ENCODE data around the gene CCT7. TPM values are rescaled to one million over a fixed set of nuclear protein-coding genes. Genes with fewer than 3 reads are reported as not detected.

Gene CCT7
- total and polyA plus RNA-seq, 2 of the 8 experiments (the other 6 are each of a cell fraction or from before 2014, with no cell fraction given) = 440 to 474 TPM

DNA sequence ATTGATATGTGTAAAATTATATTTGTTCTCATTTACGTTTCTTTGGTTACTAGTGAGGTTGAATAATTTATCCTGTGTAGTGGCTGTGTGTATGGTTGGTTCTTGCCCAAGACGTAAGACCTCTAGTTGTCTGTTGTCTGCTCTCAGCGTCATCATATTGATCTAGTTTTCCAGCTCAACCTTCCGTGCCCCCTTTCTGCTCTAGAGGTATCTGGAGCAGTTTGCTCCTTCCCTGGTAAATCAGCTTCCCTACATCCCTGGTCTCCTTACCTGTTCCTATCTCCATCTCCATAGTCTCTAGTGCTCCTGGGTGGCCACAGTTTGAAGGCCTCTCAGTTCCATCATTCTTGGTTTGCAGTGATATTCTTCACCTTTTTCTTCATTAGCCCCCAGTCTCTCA lies 18.9 kb upstream of the CCT7 start:
- Histone ChIP-seq H3K79me1 (ENCODE audit: low read depth, low read length) (peaks cover 15% of the 10 kb centered on the region), H3K27ac (ENCODE audit: low read depth, low read length) (no peak overlapping the region), H4K91ac (replicated peaks; ENCODE audit: insufficient read length, low read length) (no peak overlapping the region), H3K23ac (ENCODE audit: insufficient read length) (no peak overlapping the region), H3K18ac (ENCODE audit: extremely low read depth, low read length) (no peak overlapping the region), H4K5ac (ENCODE audit: insufficient read length, low read depth, low read length) (no peak overlapping the region), H2BK15ac (ENCODE audit: low read length) (no peak overlapping the region), H4K8ac (ENCODE audit: extremely low read depth, insufficient read depth, low read length) (no peak overlapping the region), H3K36me3 (ENCODE audit: control insufficient read depth in 2 of 4, insufficient read depth in 4 of 4, low read length in 3 of 4) (peaks cover 0 to 2% (median 0%) of the 10 kb centered on the region in 4 experiments; a peak in 1 of 8 replicates), H3K27me3 (replicated peaks in 1 of 4; ENCODE audit: control insufficient read depth in 3 of 4, extremely low read depth in 1 of 4, insufficient read depth in 3 of 4, low read length in 3 of 4) (peaks cover 0 to 3% (median 0%) of the 10 kb centered on the region in 4 experiments; a peak in 1 of 7 replicates), H3K23me2 (ENCODE audit: low read depth, low read length) (peaks cover 3% of the 10 kb centered on the region; the same call in 1 of the 2 replicates), H2BK20ac (ENCODE audit: low read length) (no peak overlapping the region), H2BK5ac (ENCODE audit: low read depth, low read length) (no peak overlapping the region), H2AK5ac (ENCODE audit: low read depth, low read length) (no peak overlapping the region), H3K4me2 (ENCODE audit: insufficient read depth in 1 of 2, low read depth in 2 of 2, low read length in 2 of 2) (peak overlapping the region; percentile 73 to 78; a peak in 3 of 4 replicates), H3K9me3 (ENCODE audit: insufficient read depth in 2 of 2, low read depth in 1 of 2, low read length in 1 of 2) (no peaks in the 10 kb centered on the region), H2AFZ (ENCODE audit: low read length) (no peak overlapping the region), H3K56ac (replicated peaks; ENCODE audit: insufficient read length, low read depth, low read length) (no peak overlapping the region), H3K79me2 (ENCODE audit: control insufficient read depth in 1 of 2, insufficient read depth in 2 of 2, low read length in 2 of 2) (peaks cover 5 to 38% of the 10 kb centered on the region in 2 experiments), H4K20me1 (replicated peaks in 1 of 2; ENCODE audit: control insufficient read depth in 1 of 2, insufficient read depth in 2 of 2, low read length in 2 of 2) (peaks cover 3 to 4% of the 10 kb centered on the region in 2 experiments), H3K4me1 (replicated peaks in 1 of 4; ENCODE audit: control insufficient read depth in 3 of 4, insufficient read depth in 4 of 4, low read length in 3 of 4) (peaks cover 2 to 3% (median 3%) of the 10 kb centered on the region in 4 experiments; a peak in 4 of 7 replicates), H2BK120ac (replicated peaks; ENCODE audit: low read depth, low read length) (no peak overlapping the region), H3K9ac (replicated peaks in 1 of 4; ENCODE audit: extremely low read depth in 1 of 4, low read depth in 3 of 4, low read length in 3 of 4) (no peak overlapping the region), H3K4me3 (ENCODE audit: extremely low read depth in 1 of 4, insufficient read depth in 2 of 4, low read depth in 3 of 4, low read length in 4 of 4) (peak overlapping the region; percentile 81 to 91 (median 86); a peak in 7 of 8 replicates), H3K14ac (ENCODE audit: insufficient read length) (no peak overlapping the region), H3K4ac (replicated peaks; ENCODE audit: insufficient read length, low read depth, low read length) (no peak overlapping the region), H2BK12ac (ENCODE audit: low read depth, low read length) (no peak overlapping the region)
- CTCF ChIA-PET (ENCODE audit: partially characterized antibody) = interaction anchor here (0.7 to 2.4 kb wide), 2 partner anchors 35 to 38 kb away, joined by 3 to 8 read pairs; no protein-coding TSS in a partner anchor
- DNase-seq (ENCODE audit: low read depth in 1 of 2, low spot score in 2 of 2) = no peak
- no peak for FAIRE-seq
- WGBS, 2 experiments (ENCODE audit: extremely low coverage in 1 of 2, insufficient coverage in 1 of 2, insufficient read length in 1 of 2, insufficient replicate concordance in 2 of 2, low coverage in 1 of 2, low lambda C conversion rate in 2 of 2, missing lambda C conversion rate in 1 of 2) = 80% methylated on average over 4 of the region's 4 CpGs; no CpG with 5 or more reads in 1 of the 2 experiments
- POLR2A ChIA-PET (ENCODE audit: partially characterized antibody) = interaction anchor here (0.9 to 11.5 kb wide), 4 partner anchors 8 to 62 kb away, joined by 3 to 113 read pairs (median 9); partner anchors contain the start of genes CCT7 and PRADC1
- TF ChIP-seq, protein P1, sequence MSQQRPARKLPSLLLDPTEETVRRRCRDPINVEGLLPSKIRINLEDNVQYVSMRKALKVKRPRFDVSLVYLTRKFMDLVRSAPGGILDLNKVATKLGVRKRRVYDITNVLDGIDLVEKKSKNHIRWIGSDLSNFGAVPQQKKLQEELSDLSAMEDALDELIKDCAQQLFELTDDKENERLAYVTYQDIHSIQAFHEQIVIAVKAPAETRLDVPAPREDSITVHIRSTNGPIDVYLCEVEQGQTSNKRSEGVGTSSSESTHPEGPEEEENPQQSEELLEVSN (IDR thresholded peaks at IDR 0.05) = no peak
- TF ChIP-seq EGR1 (IDR thresholded peaks at IDR 0.05; ENCODE audit: borderline replicate concordance, low read depth, low read length) = no peak
- TF ChIP-seq, protein P2, sequence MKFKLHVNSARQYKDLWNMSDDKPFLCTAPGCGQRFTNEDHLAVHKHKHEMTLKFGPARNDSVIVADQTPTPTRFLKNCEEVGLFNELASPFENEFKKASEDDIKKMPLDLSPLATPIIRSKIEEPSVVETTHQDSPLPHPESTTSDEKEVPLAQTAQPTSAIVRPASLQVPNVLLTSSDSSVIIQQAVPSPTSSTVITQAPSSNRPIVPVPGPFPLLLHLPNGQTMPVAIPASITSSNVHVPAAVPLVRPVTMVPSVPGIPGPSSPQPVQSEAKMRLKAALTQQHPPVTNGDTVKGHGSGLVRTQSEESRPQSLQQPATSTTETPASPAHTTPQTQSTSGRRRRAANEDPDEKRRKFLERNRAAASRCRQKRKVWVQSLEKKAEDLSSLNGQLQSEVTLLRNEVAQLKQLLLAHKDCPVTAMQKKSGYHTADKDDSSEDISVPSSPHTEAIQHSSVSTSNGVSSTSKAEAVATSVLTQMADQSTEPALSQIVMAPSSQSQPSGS (IDR thresholded peaks at IDR 0.05; ENCODE audit: low read length) = no peak
- TF ChIP-seq, protein P3, sequence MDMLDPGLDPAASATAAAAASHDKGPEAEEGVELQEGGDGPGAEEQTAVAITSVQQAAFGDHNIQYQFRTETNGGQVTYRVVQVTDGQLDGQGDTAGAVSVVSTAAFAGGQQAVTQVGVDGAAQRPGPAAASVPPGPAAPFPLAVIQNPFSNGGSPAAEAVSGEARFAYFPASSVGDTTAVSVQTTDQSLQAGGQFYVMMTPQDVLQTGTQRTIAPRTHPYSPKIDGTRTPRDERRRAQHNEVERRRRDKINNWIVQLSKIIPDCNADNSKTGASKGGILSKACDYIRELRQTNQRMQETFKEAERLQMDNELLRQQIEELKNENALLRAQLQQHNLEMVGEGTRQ (IDR thresholded peaks at IDR 0.05; ENCODE audit: low read length) = no peak
- TF ChIP-seq HDAC2 (IDR thresholded peaks at IDR 0.05; ENCODE audit: borderline replicate concordance in 1 of 2, low read depth in 2 of 2, low read length in 2 of 2) = no peak
- TF ChIP-seq TAF1 (IDR thresholded peaks at IDR 0.05; ENCODE audit: low read depth, low read length) = no peak
- no peak for TF ChIP-seq SUZ12 (IDR thresholded peaks at IDR 0.05; ENCODE audit: low read length)
- no peak for TF ChIP-seq SIX5 (IDR thresholded peaks at IDR 0.05; ENCODE audit: low read depth, low read length)
- no peak for TF ChIP-seq POU5F1 (IDR thresholded peaks at IDR 0.05; ENCODE audit: low read depth, low read length)

All from H1 (cell line).